AG04449 (cell line): ENCODE results near the gene CCDC174.

Experiments
- CTCF ChIA-PET: fragments of 350-600 bp; formaldehyde crosslinking; extraction: SDS; loops from one replicate; lab custom pipeline; 2021; ENCODE audit warnings: antibody characterized with exemption; lab: Yijun Ruan, JAX
- POLR2A ChIA-PET: fragments of 400-600, 350-600 bp; formaldehyde crosslinking; extraction: SDS; loops from one replicate; lab custom pipeline; 2020; ENCODE audit warnings: antibody characterized with exemption, inconsistent platforms; lab: Yijun Ruan, JAX
- DNase-seq: peaks from one replicate; pipeline ENCODE4 v3.0.0-alpha.2; 2010; ENCODE audit warnings: low read depth, low spot score
- H3K4me3 ChIP-seq: 2 replicates; pipeline ENCODE4 v1.5.1; 2011; ENCODE audit warnings: low read depth, mild to moderate bottlenecking, control low read depth, low read length
- CTCF ChIP-seq: IDR thresholded peaks from one replicate; pipeline ENCODE4 v1.5.1; 2011; ENCODE audit warnings: mild to moderate bottlenecking, moderate library complexity, low read length, control low read depth, inconsistent platforms; ENCODE audit not compliant: insufficient read depth; ENCODE audit errors: missing control alignments

The CCDC174 gene

GRCh38 chr3:14633819-14634424, 17.6 kb upstream of the CCDC174 start:
- TF ChIP-seq CTCF = peak; percentile 67
- ChIA-PET CTCF (no interaction called here), POLR2A (no interaction called here)
- H3K4me3 ChIP-seq = no peak overlapping the region
- DNase-seq = no peak

GRCh38 chr3:14634763-14635400, 16.7 kb upstream of the CCDC174 start:
- TF ChIP-seq CTCF = no peak
- H3K4me3 ChIP-seq = no peak overlapping the region
- ChIA-PET CTCF (interaction anchor here (1.3 kb wide), 1 partner anchor 13 kb away, joined by 4 read pairs; no protein-coding TSS in a partner anchor), POLR2A (no interaction called here)
- no peak for DNase-seq

GRCh38 chr3:14636496-14637087, 15.0 kb upstream of the CCDC174 start:
- CTCF ChIA-PET = interaction anchor here (0.8 kb wide), 1 partner anchor 15 kb away, joined by 3 read pairs; the partner anchor contains the start of gene CCDC174
- H3K4me3 ChIP-seq = no peak overlapping the region
- POLR2A ChIA-PET = interaction anchor here (0.9 kb wide), 1 partner anchor 15 kb away, joined by 3 read pairs; the partner anchor contains the start of gene CCDC174

GRCh38 chr3:14640157-14640562, 11.4 kb upstream of the CCDC174 start:
- ChIA-PET POLR2A (no interaction called here), CTCF (no interaction called here)
- no peak overlapping the region for H3K4me3 ChIP-seq
- no peak for DNase-seq
- TF ChIP-seq CTCF = no peak

More at GRCh38 chr3:14636496-14637087, 15.0 kb upstream of the CCDC174 start:
- no peak for DNase-seq
- no peak for TF ChIP-seq CTCF

GRCh38 chr3:14640734-14641133, 10.8 kb upstream of the CCDC174 start:
- ChIA-PET POLR2A (no interaction called here), CTCF (interaction anchor here (0.6 kb wide), 1 partner anchor 10 kb away, joined by 3 read pairs; no protein-coding TSS in a partner anchor)
- H3K4me3 ChIP-seq = no peak overlapping the region
- no peak for DNase-seq
- no peak for TF ChIP-seq CTCF

GRCh38 chr3:14641346-14641745, 10.2 kb upstream of the CCDC174 start:
- H3K4me3 ChIP-seq = no peak overlapping the region
- no peak for TF ChIP-seq CTCF
- DNase-seq = no peak
- POLR2A ChIA-PET = no interaction called here
- CTCF ChIA-PET = interaction anchor here (0.6 kb wide), 1 partner anchor 9 kb away, joined by 3 read pairs; no protein-coding TSS in a partner anchor
